Neural progenitor cell (in vitro differentiated cells): ENCODE data around the gene ADGRA1.

ENCODE experiments used
- CTCF ChIP-seq: fragments of 200-600 bp; sonication (generic); IDR thresholded peaks from 2 replicates; pipeline ENCODE4 v1.5.1; 2017; ENCODE audit warnings: antibody characterized with exemption, mild to moderate bottlenecking
- EZH2 ChIP-seq: fragments of 200-600 bp; sonication (generic); IDR thresholded peaks from 2 replicates; pipeline ENCODE4 v1.6.1; 2017; ENCODE audit warnings: antibody characterized with exemption, mild to moderate bottlenecking, moderate library complexity
- EZH2phosphoT487 ChIP-seq: fragments of 200-600 bp; sonication (generic); IDR thresholded peaks from 2 replicates; pipeline ENCODE4 v1.6.1; 2017; ENCODE audit warnings: antibody characterized with exemption

- no peak for TF ChIP-seq EZH2
- no peak for TF ChIP-seq CTCF
- TF ChIP-seq EZH2phosphoT487: no peak
Observed at GRCh38 chr10:133169173-133169947, 81.6 kb downstream of the ADGRA1 start.
